ENCODE measurements around the gene HIVEP3.

- no peak for TF ChIP-seq CTCF (IDR thresholded peaks at IDR 0.05; ENCODE audit: low read length)
- no peak for TF ChIP-seq EZH2 (optimal IDR thresholded peaks at IDR 0.05; ENCODE audit: low read depth, low read length)
- no peak for TF ChIP-seq EZH2phosphoT487 (IDR thresholded peaks at IDR 0.05; ENCODE audit: low read length)
Observed at GRCh38 chr1:41876576-41877445, 41.9 kb downstream of the HIVEP3 start.
